ENCODE results near the gene KRT7. TPM values are rescaled to one million over a fixed set of nuclear protein-coding genes. Genes with fewer than 3 reads are reported as not detected.

The KRT7 gene
- total RNA-seq (2014; rRNA removed; shearing (Covaris generic)), result 0.68 and 2.3 TPM in 2 replicates

- DNase-seq (ENCODE audit: low read depth), result no peak
These were observed at the start of gene KRT7 for GRCh38 chr12:52232674-52233461. TSS of gene KRT7 (plus strand) at chr12:52233243. CDS start at chr12:52233297, 54 bp downstream.

DNA sequence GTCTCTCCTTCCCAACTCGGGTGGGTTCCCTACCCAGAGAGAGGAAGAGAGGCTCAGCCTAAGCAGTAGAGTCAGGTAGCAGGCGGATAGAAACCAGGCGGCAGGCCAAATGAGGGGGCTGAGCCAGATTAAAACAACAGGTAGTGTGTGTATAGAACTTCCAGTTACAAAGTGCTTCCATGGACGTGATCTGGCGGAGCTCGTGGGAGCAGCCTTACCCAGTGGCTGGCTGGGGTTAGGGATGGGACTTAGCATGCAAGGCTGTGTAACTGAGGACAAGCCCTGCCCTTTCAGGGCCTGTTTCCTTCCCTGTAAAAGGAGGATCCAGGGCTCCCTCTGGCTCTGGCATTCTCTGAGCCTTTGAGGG is 49.5 kb upstream of the KRT7 start:
- no peak for DNase-seq (ENCODE audit: low read depth)

DNA sequence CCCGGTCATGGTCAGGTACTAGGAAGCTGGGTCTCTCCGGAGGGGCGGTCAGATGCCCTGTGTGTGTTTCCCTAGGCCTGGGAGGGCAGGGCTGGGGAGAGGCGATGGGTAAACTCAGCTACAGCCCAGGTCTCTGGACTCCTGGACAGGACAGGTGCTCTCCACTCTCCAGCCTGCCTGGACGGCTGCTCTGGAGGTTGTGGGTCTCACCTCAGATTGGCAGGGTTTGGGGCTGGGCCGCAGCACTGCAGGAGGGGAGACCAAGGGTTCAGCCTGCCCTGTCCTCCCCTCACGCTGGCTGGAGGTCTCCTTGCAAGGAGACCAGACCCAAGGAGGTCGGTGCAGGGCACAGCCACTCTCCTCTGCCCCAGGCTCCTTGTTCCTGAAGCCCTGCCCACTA is 49.1 kb upstream of the KRT7 start:
- no peak for DNase-seq (ENCODE audit: low read depth)

DNA sequence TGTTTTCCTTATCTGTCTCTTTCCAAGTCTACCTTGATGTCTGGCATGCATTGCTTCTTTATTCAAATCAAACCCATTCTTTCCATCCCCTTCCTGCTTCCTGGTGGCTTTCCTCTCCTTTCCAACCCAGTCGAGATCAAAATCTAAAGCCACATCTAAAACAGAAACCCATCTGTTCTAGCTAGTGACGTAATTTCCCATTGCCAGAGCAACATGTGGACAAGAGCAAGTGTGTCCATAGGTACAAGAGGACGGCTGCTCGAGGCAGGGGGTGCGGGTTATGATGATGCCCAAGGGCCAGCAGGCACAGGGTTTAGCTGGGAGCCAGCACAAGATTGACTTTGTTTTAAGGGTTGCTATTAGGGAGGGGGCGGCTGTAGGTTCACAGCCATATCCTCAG is 48.2 kb upstream of the KRT7 start:
- DNase-seq (ENCODE audit: low read depth), result peak; percentile 57

DNA sequence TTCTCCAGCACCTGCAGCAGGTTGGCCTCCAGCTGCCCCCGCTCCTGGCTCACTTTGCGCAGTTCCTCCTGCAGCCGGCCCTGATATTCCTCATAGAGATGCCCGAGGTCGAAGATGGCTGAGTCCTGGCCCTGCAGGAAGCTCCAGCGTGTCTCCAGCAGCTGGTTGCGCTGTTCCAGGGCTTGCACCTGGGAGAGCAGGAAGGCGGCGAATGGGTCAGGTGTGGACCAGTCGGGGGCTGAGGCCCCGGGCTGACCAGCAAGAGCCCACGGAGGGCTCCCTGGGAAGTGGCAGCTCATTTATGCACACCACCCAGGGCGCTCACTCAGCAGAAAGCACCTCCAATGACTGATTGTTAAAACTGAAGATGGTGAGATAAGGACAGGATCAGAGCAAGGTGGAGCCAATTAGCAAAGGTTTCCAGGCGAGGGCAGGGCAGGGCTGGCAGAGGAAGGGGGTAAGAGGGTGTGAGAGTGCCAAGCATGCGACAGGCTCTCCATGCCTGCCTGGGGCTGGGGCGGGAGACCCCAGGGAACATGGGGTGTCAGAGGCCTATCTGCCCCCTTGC is 47.6 kb upstream of the KRT7 start:
- DNase-seq (ENCODE audit: low read depth), result no peak

- DNase-seq (ENCODE audit: low read depth), result peak; percentile 93
These were observed 46.8 kb upstream of the KRT7 start for GRCh38 chr12:52186118-52186840.

GRCh38 chr12:52187206-52187605 is 45.8 kb upstream of the KRT7 start:
- no peak for DNase-seq (ENCODE audit: low read depth)

- no peak for DNase-seq (ENCODE audit: low read depth)
These were observed 45.4 kb upstream of the KRT7 start for GRCh38 chr12:52187640-52188039.

GRCh38 chr12:52188658-52189057 is 44.4 kb upstream of the KRT7 start:
- DNase-seq (ENCODE audit: low read depth), result no peak

- peak; percentile 67 for DNase-seq (ENCODE audit: low read depth)
These were observed 43.5 kb upstream of the KRT7 start for GRCh38 chr12:52189376-52190174.

- DNase-seq (ENCODE audit: low read depth), result no peak
These were observed 41.9 kb upstream of the KRT7 start for GRCh38 chr12:52190860-52191729.

DNA sequence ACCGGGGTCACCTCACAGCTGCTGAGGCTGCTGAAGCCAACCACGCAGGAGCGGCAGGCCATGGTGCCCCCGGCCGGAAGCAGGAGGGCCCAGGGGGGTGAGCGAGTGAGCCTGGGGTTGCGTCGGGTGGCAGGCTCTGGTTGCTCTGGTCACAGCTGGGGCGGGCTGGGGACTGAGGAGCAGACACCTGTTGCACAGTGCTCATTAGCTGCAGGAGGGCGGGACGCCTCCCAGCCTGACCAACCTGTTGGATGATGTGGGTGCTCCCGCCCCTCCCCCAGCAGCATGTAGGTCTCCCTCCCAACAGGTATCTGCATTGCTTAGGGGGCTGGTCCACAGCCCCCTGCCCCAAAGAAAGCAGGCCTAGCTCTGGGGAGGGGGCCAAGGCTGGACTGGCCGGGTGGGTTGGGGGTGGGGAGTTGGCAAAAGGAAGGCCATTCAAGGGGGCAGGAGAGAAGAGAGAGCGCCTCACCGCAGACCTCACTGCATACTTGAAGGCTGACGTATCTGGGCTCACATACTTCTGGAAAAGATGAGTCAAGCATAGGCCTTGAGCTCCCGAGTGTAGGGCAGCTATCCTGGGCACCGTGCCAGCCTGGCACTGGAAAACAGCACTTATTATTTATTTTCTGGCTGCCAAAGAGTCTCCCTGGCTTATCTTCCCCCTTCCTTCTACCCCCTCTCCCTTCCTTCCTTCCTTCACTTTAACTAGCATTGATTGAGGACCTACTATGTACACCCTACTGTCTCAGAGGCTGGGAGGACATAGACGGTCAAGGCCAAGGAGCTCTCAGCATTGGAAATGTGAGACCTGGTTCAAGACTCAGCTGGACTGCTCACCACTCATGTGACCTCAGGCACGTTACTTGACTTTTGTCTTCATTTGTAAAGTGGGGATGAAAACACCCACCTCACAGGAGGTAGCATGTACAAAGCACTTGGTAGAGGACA is 40.9 kb upstream of the KRT7 start, which contains the start of gene KRT80:
KRT80 (minus strand) TSS at position 174 of the 951 bp plus-strand sequence; CDS start at position 62, 112 bp downstream.
- peak; percentile 98 for DNase-seq (ENCODE audit: low read depth)

GRCh38 chr12:52193532-52193931 is 39.5 kb upstream of the KRT7 start:
- DNase-seq (ENCODE audit: low read depth), result no peak

- no peak for DNase-seq (ENCODE audit: low read depth)
These were observed 39.1 kb upstream of the KRT7 start for GRCh38 chr12:52193991-52194390.

- no peak for DNase-seq (ENCODE audit: low read depth)
These were observed 37.8 kb upstream of the KRT7 start for GRCh38 chr12:52195065-52195730.

- peak; percentile 66 for DNase-seq (ENCODE audit: low read depth)
These were observed 35.4 kb upstream of the KRT7 start for GRCh38 chr12:52197371-52198231.

- DNase-seq (ENCODE audit: low read depth), result no peak
These were observed 34.4 kb upstream of the KRT7 start for GRCh38 chr12:52198454-52199215.

Measured in RPMI7951 (cell line).